H1 (cell line): ENCODE data around the gene IAH1.

Experiments used
- BACH1 ChIP-seq: IDR thresholded peaks from 2 replicates; pipeline ENCODE4 v1.6.1; 2012; ENCODE audit warnings: low read length, improper control_type of control experiment
- CHD1 ChIP-seq: IDR thresholded peaks from 2 replicates; pipeline ENCODE4 v1.6.1; 2012; ENCODE audit warnings: low read depth, low read length, improper control_type of control experiment
- EP300 ChIP-seq, 2 experiments: IDR thresholded peaks; 1 replicate in 1 of 2; 2 replicates in 1 of 2; pipeline ENCODE4 v1.6.1; 2011 to 2012; ENCODE audit warnings: low read depth in 2 of 2, low read length in 2 of 2, mild to moderate bottlenecking in 2 of 2, borderline replicate concordance in 1 of 2, inconsistent platforms in 1 of 2, moderate library complexity in 1 of 2
- HDAC2 ChIP-seq, 2 experiments: fragments of 300-600 bp in 1 of 2; sonication (generic) in 1 of 2; IDR thresholded peaks; 2 replicates each; pipeline ENCODE4 v1.6.1; 2011 to 2012; ENCODE audit warnings: low read depth in 2 of 2, low read length in 2 of 2, mild to moderate bottlenecking in 2 of 2, moderate library complexity in 2 of 2, borderline replicate concordance in 1 of 2, inconsistent platforms in 1 of 2
- KDM4A ChIP-seq: IDR thresholded peaks from one replicate; pipeline ENCODE4 v1.7.1; 2012; ENCODE audit warnings: low read depth, mild to moderate bottlenecking, moderate library complexity, low read length, inconsistent platforms; ENCODE audit not compliant: severe bottlenecking
- POLR2A ChIP-seq, 2 experiments: IDR thresholded peaks; 1 replicate in 1 of 2; 2 replicates in 1 of 2; pipeline ENCODE4 v1.6.1; 2011; ENCODE audit warnings: low read depth in 2 of 2, low read length in 2 of 2, mild to moderate bottlenecking in 2 of 2; ENCODE audit errors: control extremely low read depth in 1 of 2
- POLR2AphosphoS5 ChIP-seq: IDR thresholded peaks from 2 replicates; pipeline ENCODE4 v1.6.1; 2011; ENCODE audit warnings: low read depth, low read length
- SRF ChIP-seq: IDR thresholded peaks from 2 replicates; pipeline ENCODE4 v1.6.1; 2011; ENCODE audit warnings: mild to moderate bottlenecking, low read depth, low read length, moderate library complexity
- TF ChIP-seq, protein P1 (sequence below), 3 experiments: IDR thresholded peaks; 1 replicate in 2 of 3; 2 replicates in 1 of 3; pipeline versions ENCODE4 v1.5.1 to v1.6.1; 2011; ENCODE audit warnings: low read length in 3 of 3, mild to moderate bottlenecking in 3 of 3, inconsistent platforms in 2 of 3, low read depth in 1 of 3, moderate library complexity in 1 of 3; ENCODE audit not compliant: insufficient read depth in 1 of 3; ENCODE audit errors: control extremely low read depth in 1 of 3
- TF ChIP-seq, protein P2 (sequence below): IDR thresholded peaks from 2 replicates; pipeline ENCODE4 v1.6.1; 2011; ENCODE audit warnings: low read depth, mild to moderate bottlenecking, low read length; ENCODE audit not compliant: insufficient read depth

DNA sequence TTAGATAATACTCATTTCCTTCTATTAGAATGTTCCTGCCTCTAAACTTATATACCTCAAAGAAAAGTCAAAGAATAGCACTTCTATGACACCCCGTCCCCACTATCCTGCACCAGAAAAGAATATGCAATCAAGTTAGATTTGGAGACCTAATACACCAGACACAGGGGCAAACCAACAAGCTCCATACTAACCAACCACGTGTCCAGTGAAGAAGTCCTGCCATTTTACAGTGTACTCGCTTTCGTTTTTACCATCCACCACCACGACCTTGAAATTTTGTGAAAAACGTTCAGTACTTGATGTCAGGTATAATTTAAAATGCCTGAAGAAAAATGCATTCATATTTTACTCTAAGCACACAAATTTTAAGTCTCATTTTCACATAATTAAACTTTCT is 62.2 kb downstream of the IAH1 start:
- TF ChIP-seq, protein P1, sequence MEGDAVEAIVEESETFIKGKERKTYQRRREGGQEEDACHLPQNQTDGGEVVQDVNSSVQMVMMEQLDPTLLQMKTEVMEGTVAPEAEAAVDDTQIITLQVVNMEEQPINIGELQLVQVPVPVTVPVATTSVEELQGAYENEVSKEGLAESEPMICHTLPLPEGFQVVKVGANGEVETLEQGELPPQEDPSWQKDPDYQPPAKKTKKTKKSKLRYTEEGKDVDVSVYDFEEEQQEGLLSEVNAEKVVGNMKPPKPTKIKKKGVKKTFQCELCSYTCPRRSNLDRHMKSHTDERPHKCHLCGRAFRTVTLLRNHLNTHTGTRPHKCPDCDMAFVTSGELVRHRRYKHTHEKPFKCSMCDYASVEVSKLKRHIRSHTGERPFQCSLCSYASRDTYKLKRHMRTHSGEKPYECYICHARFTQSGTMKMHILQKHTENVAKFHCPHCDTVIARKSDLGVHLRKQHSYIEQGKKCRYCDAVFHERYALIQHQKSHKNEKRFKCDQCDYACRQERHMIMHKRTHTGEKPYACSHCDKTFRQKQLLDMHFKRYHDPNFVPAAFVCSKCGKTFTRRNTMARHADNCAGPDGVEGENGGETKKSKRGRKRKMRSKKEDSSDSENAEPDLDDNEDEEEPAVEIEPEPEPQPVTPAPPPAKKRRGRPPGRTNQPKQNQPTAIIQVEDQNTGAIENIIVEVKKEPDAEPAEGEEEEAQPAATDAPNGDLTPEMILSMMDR (IDR thresholded peaks at IDR 0.05; ENCODE audit: control extremely low read depth in 1 of 3, insufficient read depth in 1 of 3, low read depth in 1 of 3, low read length in 3 of 3) = no peak
- TF ChIP-seq BACH1 (no peak), KDM4A (no peak), POLR2A (IDR thresholded peaks at IDR 0.05; ENCODE audit: control extremely low read depth in 1 of 2, low read depth in 2 of 2, low read length in 2 of 2) (no peak), HDAC2 (IDR thresholded peaks at IDR 0.05; ENCODE audit: borderline replicate concordance in 1 of 2, low read depth in 2 of 2, low read length in 2 of 2) (no peak), SRF (no peak), CHD1 (no peak), POLR2AphosphoS5 (no peak), EP300 (IDR thresholded peaks at IDR 0.05; ENCODE audit: borderline replicate concordance in 1 of 2, low read depth in 2 of 2, low read length in 2 of 2) (no peak)
- TF ChIP-seq, protein P2, sequence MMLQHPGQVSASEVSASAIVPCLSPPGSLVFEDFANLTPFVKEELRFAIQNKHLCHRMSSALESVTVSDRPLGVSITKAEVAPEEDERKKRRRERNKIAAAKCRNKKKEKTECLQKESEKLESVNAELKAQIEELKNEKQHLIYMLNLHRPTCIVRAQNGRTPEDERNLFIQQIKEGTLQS = no peak
